Brain microvascular endothelial cell (primary cell): ENCODE measurements around the gene MADD.

ENCODE experiments used
- DNase-seq: peaks from one replicate; pipeline ENCODE4 v3.0.0-alpha.2; 2020
- H3K27ac ChIP-seq: fragments of 250-450 bp; sonication (Bioruptor Pico); 2 replicates; pipeline ENCODE4 v1.5.1; 2020; ENCODE audit warnings: mild to moderate bottlenecking, moderate library complexity
- H3K27me3 ChIP-seq: fragments of 250-450 bp; sonication (Bioruptor Pico); replicated peaks from 2 replicates; pipeline ENCODE4 v1.5.1; 2020; ENCODE audit warnings: mild to moderate bottlenecking
- H3K36me3 ChIP-seq: fragments of 250-450 bp; sonication (Bioruptor Pico); replicated peaks from 2 replicates; pipeline ENCODE4 v1.5.1; 2020; ENCODE audit warnings: mild to moderate bottlenecking
- H3K4me3 ChIP-seq: 2 replicates; pipeline ENCODE4 v1.5.1; 2011; ENCODE audit warnings: low read depth, mild to moderate bottlenecking, control low read depth, low read length, moderate library complexity
- in situ Hi-C: cut with HindIII; loops from 2 replicates; pipeline ENCODE4 v1.10.0; 2017; ENCODE audit warnings: low sequenced_read_pairs, low pct_ligation_motif_present
- TF ChIP-seq, protein P1 (sequence below): IDR thresholded peaks from 2 replicates; pipeline ENCODE4 v1.5.1; 2011; ENCODE audit warnings: low read depth, mild to moderate bottlenecking, moderate library complexity, low read length, control low read depth, inconsistent platforms; ENCODE audit errors: missing control alignments

Gene MADD

DNA sequence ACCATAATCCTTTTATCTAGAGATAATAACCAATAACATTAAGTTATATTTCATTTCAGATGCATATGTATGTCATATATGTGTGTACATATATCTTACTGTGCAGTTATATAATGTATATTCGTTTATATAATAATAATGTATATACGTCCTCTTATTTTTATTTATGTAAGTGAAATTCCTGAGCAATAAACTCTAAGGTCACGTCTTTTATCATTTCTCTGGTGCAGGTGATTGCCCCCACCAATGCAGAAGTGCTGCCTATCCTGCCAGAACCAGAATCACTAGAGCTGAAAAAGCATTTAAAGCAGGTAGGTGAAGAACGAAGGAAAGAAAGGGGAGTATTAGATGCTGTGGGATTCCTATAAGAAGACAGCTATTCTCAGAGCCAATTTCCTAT lies 8.8 kb downstream of the MADD start:
- no peak for DNase-seq
- Histone ChIP-seq H3K27me3 (no peaks in the 10 kb centered on the region), H3K27ac (no peak overlapping the region), H3K4me3 (no peak overlapping the region), H3K36me3 (peaks cover 80% of the 10 kb centered on the region)
- in situ Hi-C loops: no loop called here
- TF ChIP-seq, protein P1, sequence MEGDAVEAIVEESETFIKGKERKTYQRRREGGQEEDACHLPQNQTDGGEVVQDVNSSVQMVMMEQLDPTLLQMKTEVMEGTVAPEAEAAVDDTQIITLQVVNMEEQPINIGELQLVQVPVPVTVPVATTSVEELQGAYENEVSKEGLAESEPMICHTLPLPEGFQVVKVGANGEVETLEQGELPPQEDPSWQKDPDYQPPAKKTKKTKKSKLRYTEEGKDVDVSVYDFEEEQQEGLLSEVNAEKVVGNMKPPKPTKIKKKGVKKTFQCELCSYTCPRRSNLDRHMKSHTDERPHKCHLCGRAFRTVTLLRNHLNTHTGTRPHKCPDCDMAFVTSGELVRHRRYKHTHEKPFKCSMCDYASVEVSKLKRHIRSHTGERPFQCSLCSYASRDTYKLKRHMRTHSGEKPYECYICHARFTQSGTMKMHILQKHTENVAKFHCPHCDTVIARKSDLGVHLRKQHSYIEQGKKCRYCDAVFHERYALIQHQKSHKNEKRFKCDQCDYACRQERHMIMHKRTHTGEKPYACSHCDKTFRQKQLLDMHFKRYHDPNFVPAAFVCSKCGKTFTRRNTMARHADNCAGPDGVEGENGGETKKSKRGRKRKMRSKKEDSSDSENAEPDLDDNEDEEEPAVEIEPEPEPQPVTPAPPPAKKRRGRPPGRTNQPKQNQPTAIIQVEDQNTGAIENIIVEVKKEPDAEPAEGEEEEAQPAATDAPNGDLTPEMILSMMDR: no peak

DNA sequence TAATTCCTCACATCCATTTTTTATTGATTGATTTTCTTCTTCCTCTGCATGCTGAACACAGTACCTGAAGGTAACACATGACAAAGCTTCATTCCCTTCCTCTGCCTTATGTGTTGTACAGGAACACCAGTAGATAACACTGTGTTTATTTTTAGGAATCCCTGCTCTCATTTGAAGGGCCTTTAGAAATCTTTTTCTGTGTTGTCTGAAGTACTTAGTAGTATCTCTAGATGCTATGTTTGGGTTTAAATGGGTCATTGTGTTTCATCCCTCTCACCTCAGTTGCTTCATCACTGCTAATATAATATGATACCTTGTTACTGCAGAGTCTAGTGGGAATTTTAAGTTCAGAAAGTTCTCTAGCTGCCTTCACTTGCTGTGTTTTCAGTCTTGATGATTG lies 10.2 kb downstream of the MADD start:
- TF ChIP-seq, protein P1: no peak

DNA sequence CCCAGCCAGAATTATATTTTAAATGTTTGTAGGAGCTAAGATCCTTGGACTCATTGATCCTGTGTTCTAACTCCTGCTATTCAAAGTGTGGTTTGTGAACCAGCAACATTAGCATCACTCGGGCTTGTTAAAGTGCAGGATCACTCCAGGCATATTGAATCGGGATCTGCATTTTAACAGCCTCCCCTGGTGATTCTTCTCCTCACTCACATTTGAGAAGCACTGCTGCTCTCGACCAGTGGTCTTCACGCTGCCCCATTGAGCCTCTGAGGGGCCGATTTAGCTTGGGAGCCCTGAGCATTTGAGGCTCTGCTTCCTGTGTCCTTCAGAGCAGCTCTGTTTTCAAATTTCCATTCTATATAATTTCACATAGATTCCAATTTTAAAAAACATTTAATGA lies 10.9 kb downstream of the MADD start:
- DNase-seq: no peak
- H3K4me3 ChIP-seq: no peak overlapping the region
- TF ChIP-seq, protein P1: no peak
- peaks cover 84% of the 10 kb centered on the region for H3K36me3 ChIP-seq
- in situ Hi-C loops: no loop called here
- H3K27ac ChIP-seq: no peak overlapping the region
- H3K27me3 ChIP-seq: no peaks in the 10 kb centered on the region

More for the DNA sequence above, 10.2 kb downstream of the MADD start:
- Histone ChIP-seq H3K27ac (no peak overlapping the region), H3K36me3 (peaks cover 86% of the 10 kb centered on the region), H3K27me3 (no peaks in the 10 kb centered on the region), H3K4me3 (no peak overlapping the region)
- no peak for DNase-seq
- in situ Hi-C loops: no loop called here

DNA sequence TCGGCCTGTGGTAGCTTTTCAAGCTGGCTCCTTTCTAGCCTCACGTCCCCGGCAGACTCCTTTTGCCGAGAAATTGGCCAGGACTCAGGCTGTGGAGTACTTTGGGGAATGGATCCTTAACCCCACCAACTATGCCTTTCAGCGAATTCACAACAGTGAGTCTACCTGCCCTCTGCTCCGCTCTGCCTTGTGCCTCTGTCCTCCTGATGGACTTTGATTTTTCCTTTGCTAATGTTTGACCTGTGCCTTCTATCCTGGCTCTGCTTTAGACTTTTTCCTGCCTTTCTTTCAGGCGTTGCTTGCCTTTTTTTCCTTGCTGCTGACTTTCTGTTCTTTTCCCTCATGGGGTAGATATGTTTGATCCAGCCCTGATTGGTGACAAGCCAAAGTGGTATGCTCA lies 12.5 kb downstream of the MADD start:
- in situ Hi-C loops: no loop called here
- TF ChIP-seq, protein P1: no peak

DNA sequence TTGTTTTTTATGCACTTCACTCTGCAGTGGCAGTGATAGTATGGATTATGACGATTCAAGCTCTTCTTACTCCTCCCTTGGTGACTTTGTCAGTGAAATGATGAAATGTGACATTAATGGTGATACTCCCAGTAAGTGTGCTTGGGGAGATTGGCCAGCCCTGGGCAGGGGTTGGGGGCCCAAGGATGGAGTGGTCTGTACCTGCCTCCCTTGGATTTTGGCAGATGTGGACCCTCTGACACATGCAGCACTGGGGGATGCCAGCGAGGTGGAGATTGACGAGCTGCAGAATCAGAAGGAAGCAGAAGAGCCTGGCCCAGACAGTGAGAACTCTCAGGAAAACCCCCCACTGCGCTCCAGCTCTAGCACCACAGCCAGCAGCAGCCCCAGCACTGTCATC lies 14.2 kb downstream of the MADD start:
- in situ Hi-C loops: no loop called here
- H3K4me3 ChIP-seq: no peak overlapping the region
- H3K27ac ChIP-seq: no peak overlapping the region
- no peak for DNase-seq
- no peaks in the 10 kb centered on the region for H3K27me3 ChIP-seq
- TF ChIP-seq, protein P1: no peak
- peaks cover 77% of the 10 kb centered on the region for H3K36me3 ChIP-seq

More for the DNA sequence above, 12.5 kb downstream of the MADD start:
- H3K27ac ChIP-seq: no peak overlapping the region
- peaks cover 81% of the 10 kb centered on the region for H3K36me3 ChIP-seq
- H3K27me3 ChIP-seq: no peaks in the 10 kb centered on the region
- no peak for DNase-seq
- no peak overlapping the region for H3K4me3 ChIP-seq
